ENCODE measurements around the gene CPVL.

The CPVL gene

GRCh38 chr7:28958235-28958979, 187.9 kb downstream of the CPVL start, which contains the start of gene TRIL:
Gene TRIL (minus strand): TSS chr7:28958330. CDS start chr7:28958046, 284 bp downstream.
- no peak for DNase-seq

DNA sequence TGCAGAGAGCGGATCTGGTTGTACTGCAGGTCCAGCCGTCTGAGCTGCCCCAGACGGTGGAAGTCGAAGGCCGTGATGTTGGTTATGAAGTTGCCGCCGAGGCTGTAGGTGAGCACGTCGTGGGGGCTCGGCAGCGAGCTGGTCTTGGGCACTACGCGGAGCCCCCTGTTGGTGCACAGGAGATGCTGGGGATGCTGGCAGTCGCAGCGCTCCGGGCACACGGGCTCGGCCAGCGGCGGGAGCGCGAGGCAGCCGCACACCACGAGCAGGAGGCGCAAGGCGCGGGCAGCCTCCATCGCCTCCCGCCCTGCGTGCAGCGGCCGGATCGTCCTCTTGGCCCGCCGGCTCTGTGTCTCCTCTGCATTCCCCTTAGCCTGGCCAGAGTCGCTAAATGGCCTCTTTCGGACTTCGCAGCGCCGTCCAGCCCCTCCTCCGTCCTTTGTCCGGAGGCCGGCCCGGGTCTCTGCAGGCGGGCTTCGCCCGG, 188.5 kb downstream of the CPVL start:
- no peak for DNase-seq

DNA sequence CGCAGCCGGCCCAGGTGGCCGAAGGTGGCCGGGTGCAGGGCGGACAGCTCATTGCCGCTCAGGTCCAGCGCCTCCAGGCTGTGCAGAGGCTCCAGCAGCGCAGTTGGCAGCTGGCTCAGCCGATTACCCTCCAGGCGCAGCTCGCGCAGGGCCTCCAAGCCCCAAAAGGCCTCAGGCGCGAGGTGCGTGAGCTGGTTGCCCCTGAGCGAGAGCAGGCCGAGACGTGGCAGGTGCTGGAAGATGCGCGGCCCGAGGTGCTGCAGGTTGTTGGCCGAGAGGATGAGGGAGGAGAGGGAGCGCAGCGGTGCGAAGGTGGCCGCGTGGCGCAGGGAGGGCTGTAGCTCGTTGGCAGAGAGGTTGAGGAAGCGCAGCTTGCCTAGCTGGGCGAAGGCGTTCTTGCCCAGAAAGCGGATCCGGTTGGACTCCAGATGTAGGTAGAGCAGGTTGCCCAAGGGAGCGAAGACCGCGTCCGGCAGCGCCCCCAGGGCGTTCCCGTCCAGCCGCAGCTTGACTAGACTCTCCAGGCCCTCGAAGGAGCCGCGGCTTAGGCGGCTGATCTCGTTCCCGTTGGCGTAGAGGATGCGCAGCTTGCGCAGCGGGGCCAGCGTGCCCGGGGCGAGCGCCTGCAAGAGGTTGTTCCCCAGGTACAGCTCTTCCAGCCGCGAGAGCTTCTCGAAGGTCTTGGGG, 189.1 kb downstream of the CPVL start:
- no peak for DNase-seq

DNA sequence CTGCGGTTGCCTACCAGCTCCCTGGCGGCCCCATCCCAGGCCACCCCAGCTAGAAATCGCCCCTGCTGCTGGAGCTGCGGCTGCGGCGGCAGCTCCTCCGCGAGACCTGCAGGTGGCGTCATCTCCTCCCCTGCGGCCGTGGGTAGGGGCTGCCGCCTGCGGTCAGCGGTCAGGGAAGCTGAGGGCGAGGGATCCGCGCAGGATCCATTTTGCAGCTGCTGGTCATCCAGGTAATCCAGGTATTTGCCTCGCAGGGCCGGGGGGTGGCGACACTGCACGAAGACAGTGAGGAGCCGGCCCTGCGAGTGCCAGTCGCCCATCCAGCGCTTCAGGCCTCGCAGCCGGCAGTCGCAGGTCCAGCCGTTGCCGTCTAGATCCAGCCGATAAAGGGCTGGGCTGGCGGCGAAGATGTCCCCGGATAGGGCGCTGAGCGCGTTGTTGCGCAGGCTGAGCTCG, 189.7 kb downstream of the CPVL start:
- DNase-seq = no peak

DNA sequence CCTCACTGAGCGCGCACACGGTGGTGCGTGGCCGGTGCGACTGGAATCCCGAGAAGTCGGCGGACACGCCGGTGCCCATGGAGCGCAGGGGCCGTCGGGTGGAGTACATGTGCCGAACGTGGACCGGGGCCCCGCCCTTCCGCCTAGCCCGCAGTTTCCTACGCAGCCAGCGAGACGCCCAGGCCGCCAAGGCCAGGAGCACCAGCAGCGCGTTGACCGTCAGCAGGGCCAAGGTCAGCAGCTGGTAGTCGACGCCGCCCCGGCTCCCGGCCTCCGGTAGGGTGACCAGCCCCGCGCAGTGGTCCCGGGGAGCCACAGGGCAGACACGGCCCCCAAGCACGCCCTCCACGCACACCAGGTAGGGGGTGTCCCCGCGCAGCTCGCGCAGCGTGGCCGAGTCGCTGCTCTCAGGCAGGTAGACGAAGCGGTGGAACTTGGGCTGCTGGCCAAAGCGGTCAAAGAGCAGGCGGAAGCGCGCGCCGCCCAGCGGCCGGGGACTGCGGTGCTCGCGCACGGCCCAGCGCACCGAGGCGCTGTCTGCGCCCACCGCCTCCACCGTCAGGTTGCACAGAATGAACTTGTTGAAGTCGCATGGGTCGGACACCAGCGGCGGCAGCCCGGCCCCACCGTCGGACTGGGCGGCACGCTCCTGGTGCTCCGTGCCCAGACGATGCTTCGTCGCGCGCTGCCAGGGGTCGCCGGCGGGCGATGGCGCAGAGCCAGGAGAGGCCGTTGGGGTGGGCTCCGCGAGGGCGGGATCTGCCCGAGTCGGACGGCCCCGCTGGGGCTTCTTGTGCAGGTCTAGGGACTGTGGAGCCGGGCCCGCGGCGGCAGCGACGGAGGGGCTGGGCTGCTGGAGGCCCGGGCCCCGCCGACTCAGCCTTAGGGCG, 190.4 kb downstream of the CPVL start:
- DNase-seq = no peak

DNA sequence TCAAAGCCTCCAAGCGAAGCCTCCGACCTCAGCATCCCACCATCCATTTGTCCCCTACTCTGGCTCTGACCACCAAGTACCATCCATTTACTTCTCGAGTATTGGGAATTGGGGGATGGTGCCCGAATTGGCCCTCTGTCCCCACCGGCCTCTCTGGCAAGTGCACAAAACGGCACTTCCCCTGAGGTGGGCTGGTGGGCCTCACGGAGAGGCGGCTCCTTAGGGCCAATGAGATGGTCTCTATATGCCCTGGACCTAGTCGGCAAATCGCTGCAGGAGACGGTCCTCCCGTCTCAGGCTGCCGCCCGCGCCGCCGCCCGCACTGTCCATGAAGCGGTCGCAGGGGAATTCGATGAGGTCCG, 191.0 kb downstream of the CPVL start:
- DNase-seq = no peak

DNA sequence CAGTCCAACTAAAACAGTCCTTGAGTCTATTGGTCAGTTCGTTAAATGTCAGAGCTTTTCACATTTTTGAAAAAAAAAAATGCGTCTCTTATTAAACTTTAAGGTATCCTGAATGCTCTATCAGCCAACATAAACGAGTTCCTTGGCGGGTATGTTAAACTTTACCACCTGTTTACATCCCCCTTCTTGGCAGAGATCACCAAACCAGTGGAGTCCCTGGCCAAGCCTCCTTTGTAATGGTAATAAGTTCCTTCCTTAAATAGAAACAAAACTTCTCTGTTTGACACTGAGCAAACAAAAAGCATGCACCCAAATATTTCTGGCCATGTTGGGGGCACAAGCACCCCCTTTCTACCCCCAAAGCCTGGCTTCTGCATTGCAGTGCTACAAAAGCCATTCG, 191.4 kb downstream of the CPVL start:
- no peak for DNase-seq

DNA sequence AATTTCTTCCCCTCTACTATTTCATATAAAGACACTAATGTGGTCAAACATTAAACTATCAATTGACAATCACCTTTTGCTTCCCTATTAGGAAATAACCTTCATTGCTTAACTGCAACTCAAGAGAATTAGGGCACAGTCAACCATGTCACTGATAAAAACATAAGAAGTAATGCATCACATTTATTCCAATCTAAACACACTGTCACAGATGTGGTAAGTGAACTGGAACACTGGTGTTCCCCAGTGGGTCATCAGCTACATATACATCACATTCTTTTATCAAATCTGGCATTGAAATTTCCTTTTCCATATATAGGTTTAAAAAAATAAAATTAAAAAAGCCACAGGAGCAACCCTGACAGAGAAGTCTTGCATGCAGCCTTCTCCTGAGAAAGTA, 191.9 kb downstream of the CPVL start:
- no peak for DNase-seq

- DNase-seq = no peak
These were observed 192.7 kb downstream of the CPVL start for GRCh38 chr7:28953633-28954032.
